HepG2 (cell line): ENCODE data around the gene TOMM20. TPM values are rescaled to one million over a fixed set of nuclear protein-coding genes. Genes with fewer than 3 reads are reported as not detected.

Experiments
- ERF ChIP-seq: IDR thresholded peaks from 2 replicates; pipeline ENCODE4 v1.6.1; 2018; ENCODE audit warnings: missing biosample characterization, missing genetic modification reagents
- KDM3A ChIP-seq: IDR thresholded peaks from 2 replicates; pipeline ENCODE4 v1.6.1; 2018; ENCODE audit warnings: low read depth, missing compliant biosample characterization
- NFIC ChIP-seq: IDR thresholded peaks from 2 replicates; pipeline ENCODE4 v1.6.1; 2012; ENCODE audit warnings: mild to moderate bottlenecking, low read length, inconsistent platforms
- NFRKB ChIP-seq: fragments of 450-650 bp; IDR thresholded peaks from 2 replicates; pipeline ENCODE4 v1.6.1; 2017
- POGZ ChIP-seq: sonication (generic); formaldehyde crosslinking; IDR thresholded peaks from 2 replicates; pipeline ENCODE4 v1.4.0; 2020; ENCODE audit warnings: mild to moderate bottlenecking, missing genetic modification reagents
- PPARG ChIP-seq: conservative IDR thresholded peaks from 2 replicates; pipeline ENCODE4 v1.6.1; 2016; ENCODE audit warnings: missing biosample characterization, missing genetic modification reagents
- PRDM10 ChIP-seq: sonication (generic); formaldehyde crosslinking; IDR thresholded peaks from 2 replicates; pipeline ENCODE4 v1.4.0; 2020; ENCODE audit warnings: low read depth, missing genetic modification reagents
- SAP130 ChIP-seq: IDR thresholded peaks from 2 replicates; pipeline ENCODE4 v1.6.1; 2016; ENCODE audit warnings: low read depth
- SP2 ChIP-seq: sonication (generic); formaldehyde crosslinking; IDR thresholded peaks from 2 replicates; pipeline ENCODE4 v1.5.1; 2020; ENCODE audit warnings: mild to moderate bottlenecking, missing genetic modification reagents
- SP4 ChIP-seq: sonication (generic); formaldehyde crosslinking; IDR thresholded peaks from 2 replicates; pipeline ENCODE4 v1.8.1; 2023; ENCODE audit warnings: mild to moderate bottlenecking, missing genetic modification reagents
- SRY ChIP-seq: sonication (generic); formaldehyde crosslinking; IDR thresholded peaks from 2 replicates; pipeline ENCODE4 v1.8.0; 2022; ENCODE audit warnings: mild to moderate bottlenecking, missing genetic modification reagents
- TGIF2 ChIP-seq: IDR thresholded peaks from 2 replicates; pipeline ENCODE4 v1.6.1; 2016; ENCODE audit warnings: control low read depth, missing compliant biosample characterization
- ZBTB34 ChIP-seq: sonication (generic); formaldehyde crosslinking; IDR thresholded peaks from 2 replicates; pipeline ENCODE4 v1.8.0; 2022; ENCODE audit warnings: mild to moderate bottlenecking, missing genetic modification reagents
- ZKSCAN5 ChIP-seq: sonication (generic); formaldehyde crosslinking; IDR thresholded peaks from 2 replicates; pipeline ENCODE4 v1.5.1; 2020; ENCODE audit warnings: mild to moderate bottlenecking, missing genetic modification reagents
- ZNF556 ChIP-seq: sonication (generic); formaldehyde crosslinking; IDR thresholded peaks from 2 replicates; pipeline ENCODE4 v1.4.0; 2020; ENCODE audit warnings: mild to moderate bottlenecking, missing genetic modification reagents, borderline replicate concordance
- ZNF737 ChIP-seq: sonication (generic); formaldehyde crosslinking; IDR thresholded peaks from 2 replicates; pipeline ENCODE4 v1.5.0; 2020; ENCODE audit warnings: missing genetic modification reagents, mild to moderate bottlenecking, borderline replicate concordance
- ZNF766 ChIP-seq: sonication (generic); formaldehyde crosslinking; IDR thresholded peaks from 2 replicates; pipeline ENCODE4 v1.5.0; 2020; ENCODE audit warnings: missing genetic modification reagents, borderline replicate concordance
- ZSCAN25 ChIP-seq: sonication (generic); formaldehyde crosslinking; IDR thresholded peaks from 2 replicates; pipeline ENCODE4 v1.8.0; 2022; ENCODE audit warnings: mild to moderate bottlenecking, missing genetic modification reagents
- ZSCAN31 ChIP-seq: sonication (generic); formaldehyde crosslinking; IDR thresholded peaks from 2 replicates; pipeline ENCODE4 v1.5.0; 2020; ENCODE audit warnings: low read depth, mild to moderate bottlenecking, missing genetic modification reagents
- polyA plus RNA-seq, 8 experiments: library from polyadenylated mRNA; depleted of rRNA in 3 of 8; stranded (reverse) in 7 of 8; unstranded in 1 of 8; fragments of >200 nt; fragmentation: Illumina TruSeq in 4 of 8; extraction: Trizol in 4 of 8; gene quantifications; 2 replicates each; pipeline versions ENCODE4 v1.2.1 to v1.2.3, GENCODE V29; 2011 to 2016; ENCODE audit warnings: low read depth in 4 of 8, missing spikeins in 1 of 8, mixed read lengths in 1 of 8; ENCODE audit not compliant: insufficient read depth in 1 of 8
- total RNA-seq, 5 experiments: library from RNA; depleted of rRNA; stranded (reverse); fragments of >200 nt; fragmentation: Illumina TruSeq; extraction: Trizol; gene quantifications; 2 replicates each; pipeline ENCODE4 v1.2.3, GENCODE V29; 2016; ENCODE audit warnings: low read depth in 1 of 5
- TF ChIP-seq, protein P1 (sequence below): sonication (generic); formaldehyde crosslinking; IDR thresholded peaks from 2 replicates; pipeline ENCODE4 v1.4.0; 2020; ENCODE audit warnings: missing genetic modification reagents

The TOMM20 gene
- total and polyA plus RNA-seq, 2 of the 13 experiments (the other 11 are each of a cell fraction or from before 2014, with no cell fraction given) = 153 to 376 TPM

DNA sequence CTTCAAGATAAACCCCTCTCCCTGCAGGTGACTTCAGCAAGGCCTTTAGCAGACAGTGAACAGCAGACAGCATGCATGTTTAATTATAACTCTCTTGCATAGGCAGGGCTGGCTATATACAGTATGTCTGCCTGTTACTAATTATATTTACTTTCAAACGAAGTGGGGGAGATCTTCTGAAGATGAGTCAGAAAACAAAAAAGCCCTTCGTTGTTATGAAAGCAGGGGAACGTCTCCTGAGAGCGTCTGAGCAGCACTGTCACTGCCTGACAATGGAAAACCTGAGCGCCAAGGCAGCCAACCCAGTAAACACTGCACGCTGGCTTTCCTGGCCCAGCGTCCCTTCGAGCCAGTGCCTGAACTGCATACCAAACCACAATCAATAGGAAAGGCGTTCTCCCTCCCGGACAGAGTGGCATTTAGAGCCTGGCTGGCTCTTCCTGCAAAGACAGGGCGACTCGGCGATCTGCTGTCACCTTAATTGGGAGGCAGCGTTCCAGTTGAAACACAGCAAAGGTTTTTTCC lies 54.1 kb downstream of the TOMM20 start (continued):
- no peak for TF ChIP-seq ZBTB34 (CRISPR knock-in tag)
- TF ChIP-seq NFIC = no peak
- TF ChIP-seq, protein P1, sequence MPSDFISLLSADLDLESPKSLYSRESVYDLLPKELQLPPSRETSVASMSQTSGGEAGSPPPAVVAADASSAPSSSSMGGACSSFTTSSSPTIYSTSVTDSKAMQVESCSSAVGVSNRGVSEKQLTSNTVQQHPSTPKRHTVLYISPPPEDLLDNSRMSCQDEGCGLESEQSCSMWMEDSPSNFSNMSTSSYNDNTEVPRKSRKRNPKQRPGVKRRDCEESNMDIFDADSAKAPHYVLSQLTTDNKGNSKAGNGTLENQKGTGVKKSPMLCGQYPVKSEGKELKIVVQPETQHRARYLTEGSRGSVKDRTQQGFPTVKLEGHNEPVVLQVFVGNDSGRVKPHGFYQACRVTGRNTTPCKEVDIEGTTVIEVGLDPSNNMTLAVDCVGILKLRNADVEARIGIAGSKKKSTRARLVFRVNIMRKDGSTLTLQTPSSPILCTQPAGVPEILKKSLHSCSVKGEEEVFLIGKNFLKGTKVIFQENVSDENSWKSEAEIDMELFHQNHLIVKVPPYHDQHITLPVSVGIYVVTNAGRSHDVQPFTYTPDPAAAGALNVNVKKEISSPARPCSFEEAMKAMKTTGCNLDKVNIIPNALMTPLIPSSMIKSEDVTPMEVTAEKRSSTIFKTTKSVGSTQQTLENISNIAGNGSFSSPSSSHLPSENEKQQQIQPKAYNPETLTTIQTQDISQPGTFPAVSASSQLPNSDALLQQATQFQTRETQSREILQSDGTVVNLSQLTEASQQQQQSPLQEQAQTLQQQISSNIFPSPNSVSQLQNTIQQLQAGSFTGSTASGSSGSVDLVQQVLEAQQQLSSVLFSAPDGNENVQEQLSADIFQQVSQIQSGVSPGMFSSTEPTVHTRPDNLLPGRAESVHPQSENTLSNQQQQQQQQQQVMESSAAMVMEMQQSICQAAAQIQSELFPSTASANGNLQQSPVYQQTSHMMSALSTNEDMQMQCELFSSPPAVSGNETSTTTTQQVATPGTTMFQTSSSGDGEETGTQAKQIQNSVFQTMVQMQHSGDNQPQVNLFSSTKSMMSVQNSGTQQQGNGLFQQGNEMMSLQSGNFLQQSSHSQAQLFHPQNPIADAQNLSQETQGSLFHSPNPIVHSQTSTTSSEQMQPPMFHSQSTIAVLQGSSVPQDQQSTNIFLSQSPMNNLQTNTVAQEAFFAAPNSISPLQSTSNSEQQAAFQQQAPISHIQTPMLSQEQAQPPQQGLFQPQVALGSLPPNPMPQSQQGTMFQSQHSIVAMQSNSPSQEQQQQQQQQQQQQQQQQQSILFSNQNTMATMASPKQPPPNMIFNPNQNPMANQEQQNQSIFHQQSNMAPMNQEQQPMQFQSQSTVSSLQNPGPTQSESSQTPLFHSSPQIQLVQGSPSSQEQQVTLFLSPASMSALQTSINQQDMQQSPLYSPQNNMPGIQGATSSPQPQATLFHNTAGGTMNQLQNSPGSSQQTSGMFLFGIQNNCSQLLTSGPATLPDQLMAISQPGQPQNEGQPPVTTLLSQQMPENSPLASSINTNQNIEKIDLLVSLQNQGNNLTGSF (CRISPR knock-in tag) = no peak
- TF ChIP-seq ZKSCAN5 (CRISPR knock-in tag) = no peak
- TF ChIP-seq SP4 (CRISPR knock-in tag) = no peak
- no peak for TF ChIP-seq POGZ (CRISPR knock-in tag)
- no peak for TF ChIP-seq SAP130 (CRISPR knock-in tag)
- no peak for TF ChIP-seq ERF (CRISPR knock-in tag)
- TF ChIP-seq SRY (CRISPR knock-in tag) = 0 out of 2 replicates have a peak, but pooled peaks have one; percentile 15
- TF ChIP-seq KDM3A = no peak; the same call in 1 of the 2 replicates
- TF ChIP-seq ZNF766 (CRISPR knock-in tag) = no peak
- no peak for TF ChIP-seq ZSCAN25 (CRISPR knock-in tag)
- TF ChIP-seq PPARG = no peak
- TF ChIP-seq TGIF2 = 0 out of 2 replicates have a peak, but pooled peaks have one; percentile 35
- no peak; the same call in 1 of the 2 replicates for TF ChIP-seq ZNF737 (CRISPR knock-in tag)
- TF ChIP-seq ZNF556 = no peak
- TF ChIP-seq SP2 (CRISPR knock-in tag) = no peak
- TF ChIP-seq PRDM10 (CRISPR knock-in tag) = no peak
- 0 out of 2 replicates have a peak, but pooled peaks have one; percentile 7 for TF ChIP-seq ZSCAN31 (CRISPR knock-in tag)
- no peak for TF ChIP-seq NFRKB
